GM19452 (cell line): ENCODE measurements around the gene ABHD11.
A peak's percentile ranks its signal among the peaks of the same experiment; 100 is the strongest.
"Not testable (repeated sequence)": the region's sequence is repeated elsewhere in the genome, so short reads cannot be mapped to it uniquely, and the experiment has no call there.

Source experiments
- ATAC-seq: cut with Tn5 transposase; IDR thresholded peaks from one replicate; pipeline ENCODE4 v1.9.1; 2021; ENCODE audit not compliant: unreplicated experiment

Gene ABHD11, protein sequence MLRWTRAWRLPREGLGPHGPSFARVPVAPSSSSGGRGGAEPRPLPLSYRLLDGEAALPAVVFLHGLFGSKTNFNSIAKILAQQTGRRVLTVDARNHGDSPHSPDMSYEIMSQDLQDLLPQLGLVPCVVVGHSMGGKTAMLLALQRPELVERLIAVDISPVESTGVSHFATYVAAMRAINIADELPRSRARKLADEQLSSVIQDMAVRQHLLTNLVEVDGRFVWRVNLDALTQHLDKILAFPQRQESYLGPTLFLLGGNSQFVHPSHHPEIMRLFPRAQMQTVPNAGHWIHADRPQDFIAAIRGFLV

GRCh38 chr7:73738612-73739386, at the start of gene ABHD11:
ABHD11 (minus strand) TSS chr7:73738802; CDS start chr7:73738770, 32 bp downstream.
- peak; percentile 83 for ATAC-seq

- ATAC-seq, result not testable (repeated sequence)
These were observed 49.1 kb upstream of the ABHD11 start for GRCh38 chr7:73787786-73788048.

- ATAC-seq, result no peak
These were observed 48.0 kb upstream of the ABHD11 start for GRCh38 chr7:73786588-73786987.

- ATAC-seq, result no peak
These were observed 40.9 kb upstream of the ABHD11 start for GRCh38 chr7:73779517-73779916.

DNA sequence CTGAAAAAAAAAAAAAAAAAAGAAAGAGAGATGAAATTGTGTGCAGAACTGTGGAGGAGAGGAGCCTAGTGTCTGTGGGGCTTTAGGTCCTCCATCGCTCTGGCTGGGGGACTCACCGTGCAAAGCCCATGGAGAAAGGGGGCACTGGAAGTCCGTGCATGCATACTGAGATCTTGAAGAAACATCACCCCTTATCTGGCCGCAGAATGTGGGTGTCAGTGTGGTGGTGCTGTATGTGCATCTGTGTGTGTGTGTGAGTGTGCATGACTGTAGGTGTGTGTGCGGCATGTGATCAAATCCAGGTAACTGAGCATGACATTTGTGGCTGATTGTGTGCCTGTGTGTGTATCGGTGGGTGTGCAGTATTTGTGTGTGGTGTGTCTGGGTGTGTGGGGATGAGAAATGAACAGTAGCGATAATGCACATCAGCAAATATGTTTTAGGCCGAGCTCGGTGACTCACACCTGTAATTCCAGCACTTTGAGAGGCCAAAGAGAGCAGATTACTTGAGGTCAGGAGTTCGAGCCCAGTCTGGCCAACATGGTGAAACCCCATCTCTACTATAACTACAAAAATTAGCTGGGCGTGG, 40.3 kb upstream of the ABHD11 start:
- no peak for ATAC-seq

- ATAC-seq, result no peak
These were observed 36.3 kb upstream of the ABHD11 start for GRCh38 chr7:73774923-73775322.

- no peak for ATAC-seq
These were observed 35.3 kb upstream of the ABHD11 start for GRCh38 chr7:73773700-73774517.

GRCh38 chr7:73770860-73771670, 32.5 kb upstream of the ABHD11 start:
- no peak for ATAC-seq

GRCh38 chr7:73770002-73770859, 31.6 kb upstream of the ABHD11 start, which contains the start of gene CLDN3:
CLDN3 (minus strand) TSS chr7:73770270; CDS start chr7:73770049, 221 bp downstream.
- ATAC-seq, result no peak

DNA sequence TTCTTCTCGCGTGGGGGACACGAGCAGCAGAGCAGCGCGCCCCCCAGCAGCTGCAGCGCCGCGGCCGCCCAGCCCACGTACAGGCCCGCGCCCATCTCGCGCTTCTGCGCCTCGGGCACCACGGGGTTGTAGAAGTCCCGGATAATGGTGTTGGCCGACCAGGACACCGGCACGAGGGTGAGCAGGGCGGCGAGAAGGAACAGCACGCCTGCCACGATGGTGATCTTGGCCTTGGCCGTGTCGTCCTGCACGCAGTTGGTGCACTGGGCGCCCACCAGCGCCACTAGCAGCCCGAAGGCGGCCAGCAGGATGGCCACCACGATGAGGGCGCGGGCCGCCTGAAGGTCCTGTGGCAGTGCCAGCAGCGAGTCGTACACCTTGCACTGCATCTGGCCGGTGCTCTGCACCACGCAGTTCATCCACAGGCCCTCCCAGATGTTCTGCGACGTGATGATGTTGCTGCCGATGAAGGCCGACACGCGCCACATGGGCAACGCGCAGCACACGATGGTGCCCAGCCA, 30.9 kb upstream of the ABHD11 start:
- no peak for ATAC-seq

- ATAC-seq, result no peak
These were observed 30.3 kb upstream of the ABHD11 start for GRCh38 chr7:73768641-73769480.

GRCh38 chr7:73766556-73767229, 28.1 kb upstream of the ABHD11 start:
- no peak for ATAC-seq

DNA sequence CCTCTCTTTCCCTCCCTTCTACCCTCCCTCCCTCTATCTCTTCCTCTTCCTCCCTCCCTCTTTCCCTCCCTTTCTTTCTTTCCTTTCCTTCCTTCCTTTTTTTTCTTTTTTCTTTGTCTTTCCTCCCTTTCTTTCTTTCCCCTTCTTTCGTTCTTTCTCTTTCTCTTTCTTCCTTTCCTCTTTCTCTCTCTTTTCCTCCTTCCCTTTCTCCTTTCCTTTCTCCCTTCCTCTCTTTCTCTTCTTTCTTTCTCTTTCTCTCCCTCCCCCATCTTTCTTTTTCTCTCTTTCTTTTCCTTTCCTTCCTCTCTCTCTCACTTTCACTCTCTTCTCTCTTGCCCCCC, 24.0 kb upstream of the ABHD11 start:
- no peak for ATAC-seq

GRCh38 chr7:73761854-73762658, 23.5 kb upstream of the ABHD11 start:
- no peak for ATAC-seq

DNA sequence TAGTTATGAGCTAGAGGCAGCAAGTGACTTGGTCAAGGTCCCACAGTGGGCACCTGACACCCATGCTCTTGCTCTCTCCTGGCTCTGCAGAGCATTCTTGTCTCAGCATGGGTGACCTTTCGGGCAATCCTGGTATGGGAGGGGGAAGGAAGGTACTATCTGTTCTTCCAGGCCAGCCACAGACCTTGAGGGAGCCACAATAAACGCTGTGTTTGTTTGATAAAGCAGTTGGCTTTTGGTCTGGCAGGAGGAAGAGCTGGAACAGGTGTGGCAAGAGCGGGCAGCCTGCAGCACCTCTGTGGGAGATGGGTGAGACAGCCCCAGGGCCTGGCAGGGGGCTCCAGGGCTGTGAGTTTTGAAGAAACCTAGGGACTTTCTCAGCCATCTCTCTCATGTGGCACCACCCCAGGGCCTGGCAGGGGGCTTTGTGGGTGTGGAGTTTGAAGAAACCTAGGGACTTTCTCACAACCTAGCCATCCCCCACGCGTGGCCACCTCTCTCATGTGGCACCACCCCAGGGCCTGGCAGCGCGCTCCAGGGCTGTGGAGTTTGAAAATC, 20.1 kb upstream of the ABHD11 start:
- no peak for ATAC-seq

DNA sequence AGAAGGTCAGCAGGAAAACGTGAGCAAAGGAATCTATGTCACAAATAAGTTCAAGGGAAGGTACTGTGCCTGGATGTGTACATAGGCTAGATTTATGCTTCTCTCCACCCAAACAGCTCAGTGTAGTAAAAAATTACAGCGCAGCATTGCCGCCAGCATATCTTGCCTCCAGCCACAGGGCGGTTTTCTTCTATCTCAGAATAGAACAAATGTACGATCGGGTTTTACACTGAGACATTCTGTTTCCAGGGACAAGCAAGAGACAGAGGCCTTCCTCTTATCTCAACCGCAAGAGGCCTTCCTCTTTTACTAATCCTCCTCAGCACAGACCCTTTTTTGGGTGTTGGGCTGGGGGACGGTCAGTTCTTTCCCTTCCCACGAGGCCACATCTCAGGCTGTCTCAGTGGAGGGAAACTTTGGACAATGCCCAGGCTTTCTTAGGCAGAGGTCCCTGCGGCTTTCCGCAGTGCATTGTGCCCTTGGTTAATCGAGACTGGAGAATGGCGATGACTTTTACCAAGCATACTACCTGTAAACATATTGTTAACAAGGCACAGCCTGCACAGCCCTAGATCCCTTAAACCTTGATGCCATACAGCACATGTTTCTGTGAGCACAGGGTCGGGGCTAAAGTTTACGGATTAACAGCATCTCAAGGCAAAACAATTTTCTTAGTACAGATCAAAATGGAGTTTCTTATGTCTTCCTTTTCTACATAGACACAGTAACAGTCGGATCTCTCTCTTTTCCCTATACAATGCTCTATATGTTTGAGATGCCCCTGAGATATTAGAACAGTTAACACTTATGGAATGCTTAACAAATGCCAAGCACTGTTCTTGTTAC, 11.6 kb upstream of the ABHD11 start:
- ATAC-seq, result no peak
